Measurements from ENCODE around the gene OVAAL. TPM values are rescaled to one million over a fixed set of nuclear protein-coding genes. Genes with fewer than 3 reads are reported as not detected.

Gene OVAAL
- total and polyA plus RNA-seq, 9 of the 15 experiments (the other 6 are each of a cell fraction or from before 2014, with no cell fraction given): 0.04 to 0.18 (median 0.08) TPM; not detected in 4

GRCh38 chr1:180534214-180534613 is 24.6 kb upstream of the OVAAL start (continued):
- TF ChIP-seq ZBTB5 (IDR thresholded peaks at IDR 0.05): no peak

- no peak for TF ChIP-seq CGGBP1 (CRISPR knock-in tag; IDR thresholded peaks at IDR 0.05)
- TF ChIP-seq BHLHE40 (IDR thresholded peaks at IDR 0.05; ENCODE audit: low read length): peak; percentile 64
- peak; percentile 57 for TF ChIP-seq MEIS2 (IDR thresholded peaks at IDR 0.05; ENCODE audit: partially characterized antibody)
- TF ChIP-seq PKNOX1 (IDR thresholded peaks at IDR 0.05): peak; percentile 55; the same call in 1 of the 2 replicates
- TF ChIP-seq PHF8 (IDR thresholded peaks at IDR 0.05; ENCODE audit: borderline replicate concordance, low read length): no peak
- TF ChIP-seq MAFG (tag; conservative IDR thresholded peaks at IDR 0.05): no peak
- peak; percentile 84 for TF ChIP-seq SOX6 (IDR thresholded peaks at IDR 0.05)
- TF ChIP-seq ZBTB2 (IDR thresholded peaks at IDR 0.05): no peak
- TF ChIP-seq PBX2 (CRISPR knock-in tag; IDR thresholded peaks at IDR 0.05; ENCODE audit: low read depth): no peak
- peak; percentile 35; the same call in 1 of the 2 replicates for TF ChIP-seq PBX2 (tag; conservative IDR thresholded peaks at IDR 0.05; ENCODE audit: low read depth)
- Histone ChIP-seq H3K4me2 (ENCODE audit: insufficient read depth, low read length) (no peak overlapping the region), H3K9me1 (ENCODE audit: control insufficient read depth, insufficient read depth, low read length) (no peaks in the 10 kb centered on the region), H3K9ac (ENCODE audit: insufficient read depth in 1 of 2, low read depth in 2 of 2, low read length in 2 of 2) (no peak overlapping the region), H4K20me1 (replicated peaks; ENCODE audit: control insufficient read depth, insufficient read depth, low read length) (no peaks in the 10 kb centered on the region), H3K4me1 (replicated peaks in 1 of 2; ENCODE audit: control insufficient read depth in 2 of 2, insufficient read depth in 2 of 2, low read length in 2 of 2) (peaks cover 0 to 10% of the 10 kb centered on the region in 2 experiments; a peak in 2 of 5 replicates), H3K27ac (ENCODE audit: extremely low read depth, low read depth, low read length) (no peak overlapping the region), H3K36me3 (ENCODE audit: control insufficient read depth, insufficient read depth, low read length) (no peaks in the 10 kb centered on the region), H2AFZ (ENCODE audit: low read depth, low read length) (peak overlapping the region; percentile 34; the same call in 1 of the 2 replicates), H3K79me2 (ENCODE audit: control insufficient read depth, insufficient read depth, low read length) (no peaks in the 10 kb centered on the region), H3K27me3 (ENCODE audit: control insufficient read depth in 2 of 2, insufficient read depth in 2 of 2, low read length in 2 of 2) (no peaks in the 10 kb centered on the region), H3K4me3 (no peak overlapping the region), H3K9me3 (replicated peaks; ENCODE audit: control insufficient read depth, insufficient read depth, low read depth, low read length) (no peaks in the 10 kb centered on the region)
- no peak for FAIRE-seq
- ChIA-PET CTCF (ENCODE audit: low intra/inter-chr PET ratio) (interaction anchor here (1.3 kb wide), 1 partner anchor 328 kb away, joined by 5 read pairs; no protein-coding TSS in a partner anchor), POLR2A (interaction anchor here (1.1 to 1.4 kb wide), 3 partner anchors 10 to 553 kb away, joined by 3 to 5 read pairs (median 4); partner anchors contain the start of gene IER5)
- WGBS (ENCODE audit: insufficient coverage, low coverage, missing lambda C conversion rate): 32% methylated on average over 5 of the region's 5 CpGs
- in situ Hi-C loops (cut with MboI) (loop anchor here (5.0 kb wide), 1 partner anchor 327 kb away; no protein-coding TSS in a partner anchor), intact Hi-C loops (cut with micrococcal nuclease) (no loop called here)
- no TSS peak for BruUV-seq (replicated peaks)
- no peak for ATAC-seq
- no peak for DNase-seq (ENCODE audit: extremely low read depth in 1 of 4, low spot score in 3 of 4)
Observed at GRCh38 chr1:180535418-180535999, 23.3 kb upstream of the OVAAL start.
